Astrocyte (in vitro differentiated cells and primary cell): Measurements from ENCODE around the gene JPH4. TPM values are rescaled to one million over a fixed set of nuclear protein-coding genes. Genes with fewer than 3 reads are reported as not detected.
A peak's percentile ranks its signal among the peaks of the same experiment; 100 is the strongest.

Experiments
- DNase-seq: peaks from one replicate; pipeline ENCODE4 v3.0.0-alpha.2; 2010; ENCODE audit warnings: low read depth
- FAIRE-seq: peaks from 2 replicates; lab custom pipeline; 2011; peaks lifted over from hg19 to GRCh38; lab: Jason Lieb, UNC
- H2AFZ ChIP-seq: 2 replicates; pipeline ENCODE4 v1.6.0; 2012; ENCODE audit warnings: low read depth, low read length, inconsistent platforms
- H3K27ac ChIP-seq: 2 replicates; pipeline ENCODE4 v1.5.1; 2011; ENCODE audit warnings: low read depth, low read length, inconsistent platforms
- H3K27me3 ChIP-seq: 2 replicates; pipeline ENCODE4 v1.6.0; 2011; ENCODE audit warnings: low read length, inconsistent platforms; ENCODE audit not compliant: insufficient read depth
- H3K36me3 ChIP-seq: 2 replicates; pipeline ENCODE4 v1.5.1; 2011; ENCODE audit warnings: low read length, inconsistent platforms; ENCODE audit not compliant: insufficient read depth
- H3K4me1 ChIP-seq: 2 replicates; pipeline ENCODE4 v1.5.1; 2011; ENCODE audit warnings: low read length, inconsistent platforms; ENCODE audit not compliant: insufficient read depth
- H3K4me2 ChIP-seq: 2 replicates; pipeline ENCODE4 v1.6.0; 2012; ENCODE audit warnings: low read length, inconsistent platforms
- H3K4me3 ChIP-seq: 2 replicates; pipeline ENCODE4 v1.5.1; 2011; ENCODE audit warnings: low read depth, mild to moderate bottlenecking, low read length, inconsistent platforms; ENCODE audit not compliant: insufficient read depth
- H3K79me2 ChIP-seq: 2 replicates; pipeline ENCODE4 v1.6.0; 2012; ENCODE audit warnings: mild to moderate bottlenecking, low read length, inconsistent platforms; ENCODE audit not compliant: insufficient read depth
- H3K9ac ChIP-seq: 2 replicates; pipeline ENCODE4 v1.6.0; 2012; ENCODE audit warnings: mild to moderate bottlenecking, low read length, inconsistent platforms
- H3K9me3 ChIP-seq: 2 replicates; pipeline ENCODE4 v1.5.1; 2012; ENCODE audit warnings: low read depth, mild to moderate bottlenecking, low read length, inconsistent platforms; ENCODE audit not compliant: insufficient read depth
- H4K20me1 ChIP-seq: 2 replicates; pipeline ENCODE4 v1.6.0; 2012; ENCODE audit warnings: low read length, inconsistent platforms; ENCODE audit not compliant: insufficient read depth
- H3K27ac Mint-ChIP-seq: one replicate; pipeline ENCODE4 v1.8.0; 2021; ENCODE audit warnings: mild to moderate bottlenecking, mixed read lengths; ENCODE audit not compliant: unreplicated experiment
- H3K27me3 Mint-ChIP-seq: one replicate; pipeline ENCODE4 v1.8.0; 2021; ENCODE audit warnings: low read depth, mixed read lengths; ENCODE audit not compliant: unreplicated experiment
- H3K36me3 Mint-ChIP-seq: one replicate; pipeline ENCODE4 v1.8.0; 2021; ENCODE audit warnings: low read depth, mixed read lengths; ENCODE audit not compliant: unreplicated experiment
- H3K4me1 Mint-ChIP-seq: one replicate; pipeline ENCODE4 v1.8.0; 2021; ENCODE audit warnings: low read depth, mixed read lengths; ENCODE audit not compliant: unreplicated experiment
- H3K4me3 Mint-ChIP-seq: one replicate; pipeline ENCODE4 v1.8.0; 2021; ENCODE audit warnings: mild to moderate bottlenecking, moderate library complexity, mixed read lengths; ENCODE audit not compliant: unreplicated experiment
- H3K9me3 Mint-ChIP-seq: one replicate; pipeline ENCODE4 v1.8.0; 2021; ENCODE audit warnings: mild to moderate bottlenecking, mixed read lengths; ENCODE audit not compliant: unreplicated experiment
- CTCF ChIP-seq: IDR thresholded peaks from 2 replicates; pipeline ENCODE4 v1.5.1; 2011; ENCODE audit warnings: low read depth, mild to moderate bottlenecking, inconsistent platforms, low read length, moderate library complexity; ENCODE audit not compliant: insufficient read depth
- EZH2 ChIP-seq: IDR thresholded peaks from 2 replicates; pipeline ENCODE4 v1.6.1; 2012; ENCODE audit warnings: mild to moderate bottlenecking, low read length, inconsistent platforms; ENCODE audit not compliant: insufficient read depth
- total RNA-seq: library from RNA; stranded (reverse); gene quantifications from 2 replicates; pipeline ENCODE4 v1.2.1, GENCODE V29; 2021

The JPH4 gene
- total RNA-seq, 1 donor from 2014 or later: 1.1 TPM

- Histone ChIP-seq H3K27me3 (peaks cover 3% of the 10 kb centered on the region), H3K4me2 (no peak overlapping the region), H3K9me3 (no peaks in the 10 kb centered on the region), H3K9ac (no peak overlapping the region), H4K20me1 (no peaks in the 10 kb centered on the region), H3K36me3 (no peaks in the 10 kb centered on the region), H3K79me2 (no peaks in the 10 kb centered on the region), H3K27ac (no peak overlapping the region), H3K4me1 (no peaks in the 10 kb centered on the region), H2AFZ (no peak overlapping the region), H3K4me3 (no peak overlapping the region)
- Mint-ChIP-seq H3K27me3 (peaks cover 3% of the 10 kb centered on the region), H3K4me1 (peaks cover 10% of the 10 kb centered on the region), H3K9me3 (peaks cover 3% of the 10 kb centered on the region), H3K4me3 (no peak overlapping the region), H3K27ac (no peak overlapping the region), H3K36me3 (no peaks in the 10 kb centered on the region)
- no peak for FAIRE-seq
- DNase-seq: no peak
- no peak for TF ChIP-seq CTCF
- TF ChIP-seq EZH2: no peak
Observed at GRCh38 chr14:23608454-23608853, 29.9 kb upstream of the JPH4 start.

- H3K27ac Mint-ChIP-seq: no peak overlapping the region
- no peaks in the 10 kb centered on the region for H4K20me1 ChIP-seq
- FAIRE-seq (no peak), DNase-seq (peak; percentile 17)
- H3K4me3 ChIP-seq: no peak overlapping the region
- no peaks in the 10 kb centered on the region for H3K4me1 ChIP-seq
- H3K4me1 Mint-ChIP-seq: peaks cover 19% of the 10 kb centered on the region
- no peak overlapping the region for H3K4me3 Mint-ChIP-seq
- peaks cover 3% of the 10 kb centered on the region for H3K9me3 Mint-ChIP-seq
- peaks cover 2% of the 10 kb centered on the region for H3K27me3 ChIP-seq
- no peak overlapping the region for H3K27ac ChIP-seq
- no peak for TF ChIP-seq CTCF
- no peak for TF ChIP-seq EZH2
- no peaks in the 10 kb centered on the region for H3K36me3 ChIP-seq
- H3K27me3 Mint-ChIP-seq: peaks cover 3% of the 10 kb centered on the region
- H3K9me3 ChIP-seq: no peaks in the 10 kb centered on the region
- no peak overlapping the region for H3K4me2 ChIP-seq
- H3K9ac ChIP-seq: no peak overlapping the region
- H2AFZ ChIP-seq: no peak overlapping the region
- no peaks in the 10 kb centered on the region for H3K79me2 ChIP-seq
- H3K36me3 Mint-ChIP-seq: no peaks in the 10 kb centered on the region
Observed at GRCh38 chr14:23605931-23606585, 27.5 kb upstream of the JPH4 start.

- FAIRE-seq (no peak), DNase-seq (no peak)
- no peak overlapping the region for H3K4me2 ChIP-seq
Observed at GRCh38 chr14:23604675-23605170, 26.1 kb upstream of the JPH4 start.

More at GRCh38 chr14:23604675-23605170, 26.1 kb upstream of the JPH4 start:
- Histone ChIP-seq H3K9ac (no peak overlapping the region), H3K36me3 (no peaks in the 10 kb centered on the region), H4K20me1 (no peaks in the 10 kb centered on the region), H3K4me3 (no peak overlapping the region), H3K27me3 (no peaks in the 10 kb centered on the region), H2AFZ (no peak overlapping the region), H3K79me2 (no peaks in the 10 kb centered on the region), H3K4me1 (no peaks in the 10 kb centered on the region), H3K9me3 (no peaks in the 10 kb centered on the region), H3K27ac (no peak overlapping the region)
- no peaks in the 10 kb centered on the region for H3K36me3 Mint-ChIP-seq
- H3K4me3 Mint-ChIP-seq: no peak overlapping the region
- TF ChIP-seq EZH2 (no peak), CTCF (no peak)
- no peaks in the 10 kb centered on the region for H3K9me3 Mint-ChIP-seq
- peaks cover 19% of the 10 kb centered on the region for H3K4me1 Mint-ChIP-seq
- no peak overlapping the region for H3K27ac Mint-ChIP-seq
- peaks cover 6% of the 10 kb centered on the region for H3K27me3 Mint-ChIP-seq
